Measurements from ENCODE around the gene NPIPA1.
"Not testable (repeated sequence)": the region's sequence is repeated elsewhere in the genome, so short reads cannot be mapped to it uniquely, and the experiment has no call there.

DNA sequence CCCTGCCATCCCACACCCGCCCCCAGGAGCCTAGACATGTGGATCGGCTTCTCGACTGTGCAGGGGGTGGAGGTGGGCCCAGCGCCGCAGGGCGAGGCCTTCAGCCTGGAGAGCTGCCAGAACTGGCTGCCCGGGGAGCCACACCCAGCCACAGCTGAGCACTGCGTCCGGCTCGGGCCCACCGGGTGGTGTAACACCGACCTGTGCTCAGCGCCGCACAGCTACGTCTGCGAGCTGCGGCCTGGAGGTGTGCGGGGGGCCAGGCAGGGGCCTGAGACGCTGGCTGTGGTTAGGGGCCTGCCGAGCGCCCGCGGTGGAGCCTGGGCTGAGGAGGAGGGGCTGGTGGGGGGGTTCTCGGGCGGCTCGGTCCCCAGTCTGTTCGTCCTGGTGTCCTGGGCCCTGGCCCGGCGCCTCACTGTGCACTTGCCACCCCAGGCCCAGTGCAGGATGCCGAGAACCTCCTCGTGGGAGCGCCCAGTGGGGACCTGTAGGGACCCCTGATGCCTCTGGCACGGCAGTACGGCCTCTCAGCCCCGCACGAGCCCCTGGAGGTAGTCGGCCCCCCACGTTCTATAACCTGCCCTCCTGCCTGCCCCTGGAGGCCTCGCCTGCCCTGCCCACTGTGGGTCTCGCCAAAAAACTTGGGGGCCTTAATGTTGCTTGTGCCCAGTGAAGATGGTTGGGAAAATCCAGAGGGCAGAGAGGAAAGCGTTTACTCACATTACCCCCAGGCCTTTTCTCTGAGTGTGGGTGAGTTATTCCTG is 17.2 kb upstream of the NPIPA1 start:
- TF ChIP-seq, protein P1, sequence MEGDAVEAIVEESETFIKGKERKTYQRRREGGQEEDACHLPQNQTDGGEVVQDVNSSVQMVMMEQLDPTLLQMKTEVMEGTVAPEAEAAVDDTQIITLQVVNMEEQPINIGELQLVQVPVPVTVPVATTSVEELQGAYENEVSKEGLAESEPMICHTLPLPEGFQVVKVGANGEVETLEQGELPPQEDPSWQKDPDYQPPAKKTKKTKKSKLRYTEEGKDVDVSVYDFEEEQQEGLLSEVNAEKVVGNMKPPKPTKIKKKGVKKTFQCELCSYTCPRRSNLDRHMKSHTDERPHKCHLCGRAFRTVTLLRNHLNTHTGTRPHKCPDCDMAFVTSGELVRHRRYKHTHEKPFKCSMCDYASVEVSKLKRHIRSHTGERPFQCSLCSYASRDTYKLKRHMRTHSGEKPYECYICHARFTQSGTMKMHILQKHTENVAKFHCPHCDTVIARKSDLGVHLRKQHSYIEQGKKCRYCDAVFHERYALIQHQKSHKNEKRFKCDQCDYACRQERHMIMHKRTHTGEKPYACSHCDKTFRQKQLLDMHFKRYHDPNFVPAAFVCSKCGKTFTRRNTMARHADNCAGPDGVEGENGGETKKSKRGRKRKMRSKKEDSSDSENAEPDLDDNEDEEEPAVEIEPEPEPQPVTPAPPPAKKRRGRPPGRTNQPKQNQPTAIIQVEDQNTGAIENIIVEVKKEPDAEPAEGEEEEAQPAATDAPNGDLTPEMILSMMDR (conservative IDR thresholded peaks at IDR 0.05 in 1 of 2, IDR thresholded peaks at IDR 0.05 in 1 of 2; ENCODE audit: extremely low read depth in 1 of 2, insufficient read depth in 1 of 2, low read depth in 1 of 2, low read length in 2 of 2), result not testable (repeated sequence)
- TF ChIP-seq EZH2 (IDR thresholded peaks at IDR 0.05; ENCODE audit: borderline replicate concordance, low read length), result not testable (repeated sequence)
